ENCODE measurements around the gene OR5AU1.
"Not testable (repeated sequence)": the region's sequence is repeated elsewhere in the genome, so short reads cannot be mapped to it uniquely, and the experiment has no call there.

Gene OR5AU1

GRCh38 chr14:21163871-21164291 lies 8.0 kb upstream of the OR5AU1 start:
- Histone ChIP-seq H3K27me3 (replicated peaks; ENCODE audit: control insufficient read depth, insufficient read depth, low read length) (no peaks in the 10 kb centered on the region), H3K4me3 (replicated peaks; ENCODE audit: low read depth, low read length) (no peak overlapping the region)
- no peak for TF ChIP-seq CTCF (IDR thresholded peaks at IDR 0.05; ENCODE audit: insufficient read depth, low read length, poor library complexity, severe bottlenecking)

GRCh38 chr14:21162081-21162480 lies 6.2 kb upstream of the OR5AU1 start:
- TF ChIP-seq CTCF (IDR thresholded peaks at IDR 0.05; ENCODE audit: insufficient read depth, low read length, poor library complexity, severe bottlenecking) = no peak
- Histone ChIP-seq H3K27me3 (replicated peaks; ENCODE audit: control insufficient read depth, insufficient read depth, low read length) (no peaks in the 10 kb centered on the region), H3K36me3 (ENCODE audit: control insufficient read depth, insufficient read depth, low read length) (no peaks in the 10 kb centered on the region), H3K4me3 (replicated peaks; ENCODE audit: low read depth, low read length) (no peak overlapping the region)
- no peak for DNase-seq (ENCODE audit: extremely low read depth, insufficient read length)

More at GRCh38 chr14:21163871-21164291, 8.0 kb upstream of the OR5AU1 start:
- no peaks in the 10 kb centered on the region for H3K36me3 ChIP-seq (ENCODE audit: control insufficient read depth, insufficient read depth, low read length)
- DNase-seq (ENCODE audit: extremely low read depth, insufficient read length) = no peak

- DNase-seq (ENCODE audit: extremely low read depth, insufficient read length) = no peak
Observed at GRCh38 chr14:21160061-21160610, 4.3 kb upstream of the OR5AU1 start.

GRCh38 chr14:21158175-21158574 lies 2.3 kb upstream of the OR5AU1 start:
- H3K36me3 ChIP-seq (ENCODE audit: control insufficient read depth, insufficient read depth, low read length); H3K27me3 ChIP-seq (replicated peaks; ENCODE audit: control insufficient read depth, insufficient read depth, low read length); DNase-seq (ENCODE audit: extremely low read depth, insufficient read length); H3K4me3 ChIP-seq (replicated peaks; ENCODE audit: low read depth, low read length): not testable (repeated sequence)

More at GRCh38 chr14:21160061-21160610, 4.3 kb upstream of the OR5AU1 start:
- no peak for TF ChIP-seq CTCF (IDR thresholded peaks at IDR 0.05; ENCODE audit: insufficient read depth, low read length, poor library complexity, severe bottlenecking)
- Histone ChIP-seq H3K27me3 (replicated peaks; ENCODE audit: control insufficient read depth, insufficient read depth, low read length) (no peaks in the 10 kb centered on the region), H3K36me3 (ENCODE audit: control insufficient read depth, insufficient read depth, low read length) (no peaks in the 10 kb centered on the region), H3K4me3 (replicated peaks; ENCODE audit: low read depth, low read length) (no peak overlapping the region)

- DNase-seq (ENCODE audit: extremely low read depth, insufficient read length) = no peak
- Histone ChIP-seq H3K27me3 (replicated peaks; ENCODE audit: control insufficient read depth, insufficient read depth, low read length) (no peaks in the 10 kb centered on the region), H3K36me3 (ENCODE audit: control insufficient read depth, insufficient read depth, low read length) (no peaks in the 10 kb centered on the region), H3K4me3 (replicated peaks; ENCODE audit: low read depth, low read length) (no peak overlapping the region)
- no peak for TF ChIP-seq CTCF (IDR thresholded peaks at IDR 0.05; ENCODE audit: insufficient read depth, low read length, poor library complexity, severe bottlenecking)
Observed at GRCh38 chr14:21149641-21150367, 6.1 kb downstream of the OR5AU1 start.

GRCh38 chr14:21145437-21145836 lies 10.4 kb downstream of the OR5AU1 start:
- TF ChIP-seq CTCF (IDR thresholded peaks at IDR 0.05; ENCODE audit: insufficient read depth, low read length, poor library complexity, severe bottlenecking) = no peak
- Histone ChIP-seq H3K27me3 (replicated peaks; ENCODE audit: control insufficient read depth, insufficient read depth, low read length) (no peaks in the 10 kb centered on the region), H3K36me3 (ENCODE audit: control insufficient read depth, insufficient read depth, low read length) (no peaks in the 10 kb centered on the region), H3K4me3 (replicated peaks; ENCODE audit: low read depth, low read length) (no peak overlapping the region)
- no peak for DNase-seq (ENCODE audit: extremely low read depth, insufficient read length)

All from GM06990 (cell line).